IPS-NIHi7 (cell line): ENCODE measurements around the gene TGM2.

ENCODE experiments used
- DNase-seq: peaks from one replicate; pipeline ENCODE4 v3.0.0; 2012; ENCODE audit warnings: mixed read lengths; ENCODE audit errors: extremely low spot score

Gene TGM2

GRCh38 chr20:38161412-38161774 lies 3.7 kb downstream of the TGM2 start:
- DNase-seq, result no peak

- DNase-seq, result no peak
Measured at GRCh38 chr20:38159957-38160756, 4.9 kb downstream of the TGM2 start.

- DNase-seq, result no peak
Measured at GRCh38 chr20:38159566-38159956, 5.5 kb downstream of the TGM2 start.

GRCh38 chr20:38158701-38159351 lies 6.2 kb downstream of the TGM2 start:
- no peak for DNase-seq

GRCh38 chr20:38157635-38158495 lies 7.2 kb downstream of the TGM2 start:
- no peak for DNase-seq

- no peak for DNase-seq
Measured at GRCh38 chr20:38156888-38157634, 8.0 kb downstream of the TGM2 start.

- no peak for DNase-seq
Measured at GRCh38 chr20:38156280-38156679, 8.8 kb downstream of the TGM2 start.

- DNase-seq, result no peak
Measured at GRCh38 chr20:38155811-38156210, 9.3 kb downstream of the TGM2 start.

GRCh38 chr20:38153401-38153800 lies 11.7 kb downstream of the TGM2 start:
- DNase-seq, result no peak

- DNase-seq, result no peak
Measured at GRCh38 chr20:38152621-38153221, 12.3 kb downstream of the TGM2 start.

- no peak for DNase-seq
Measured at GRCh38 chr20:38152175-38152620, 12.9 kb downstream of the TGM2 start.

- no peak for DNase-seq
Measured at GRCh38 chr20:38151455-38151854, 13.6 kb downstream of the TGM2 start.

GRCh38 chr20:38150335-38151170 lies 14.5 kb downstream of the TGM2 start:
- DNase-seq, result no peak

- DNase-seq, result no peak
Measured at GRCh38 chr20:38148328-38149102, 16.6 kb downstream of the TGM2 start.

GRCh38 chr20:38147751-38148150 lies 17.3 kb downstream of the TGM2 start:
- no peak for DNase-seq

GRCh38 chr20:38147163-38147562 lies 17.9 kb downstream of the TGM2 start:
- DNase-seq, result no peak

- DNase-seq, result no peak
Measured at GRCh38 chr20:38146628-38147027, 18.4 kb downstream of the TGM2 start.

- no peak for DNase-seq
Measured at GRCh38 chr20:38146156-38146555, 18.9 kb downstream of the TGM2 start.

- DNase-seq, result no peak
Measured at GRCh38 chr20:38145729-38146075, 19.4 kb downstream of the TGM2 start.
